HG03064 (cell line): Measurements from ENCODE around the gene CCNI2.
"Not testable (repeated sequence)": the region's sequence is repeated elsewhere in the genome, so short reads cannot be mapped to it uniquely, and the experiment has no call there.

Experiments used
- ATAC-seq: cut with Tn5 transposase; IDR thresholded peaks from one replicate; pipeline ENCODE4 v1.9.1; 2021; ENCODE audit warnings: low read depth; ENCODE audit not compliant: unreplicated experiment

Gene CCNI2

GRCh38 chr5:132778856-132779255, 31.6 kb downstream of the CCNI2 start:
- no peak for ATAC-seq

- no peak for ATAC-seq
Measured at GRCh38 chr5:132779961-132780360, 32.7 kb downstream of the CCNI2 start.

- no peak for ATAC-seq
Measured at GRCh38 chr5:132780577-132780976, 33.4 kb downstream of the CCNI2 start.

GRCh38 chr5:132781029-132781428, 33.8 kb downstream of the CCNI2 start:
- ATAC-seq: no peak

- ATAC-seq: no peak
Measured at GRCh38 chr5:132782101-132782500, 34.9 kb downstream of the CCNI2 start.

- ATAC-seq: no peak
Measured at GRCh38 chr5:132785365-132785764, 38.1 kb downstream of the CCNI2 start.

GRCh38 chr5:132785864-132786263, 38.6 kb downstream of the CCNI2 start:
- ATAC-seq: no peak

GRCh38 chr5:132787076-132787475, 39.9 kb downstream of the CCNI2 start:
- no peak for ATAC-seq

- no peak for ATAC-seq
Measured at GRCh38 chr5:132788508-132788907, 41.3 kb downstream of the CCNI2 start.

- ATAC-seq: no peak
Measured at GRCh38 chr5:132788990-132789886, 42.0 kb downstream of the CCNI2 start.

- ATAC-seq: no peak
Measured at GRCh38 chr5:132790201-132790865, 43.1 kb downstream of the CCNI2 start.

GRCh38 chr5:132791026-132791425, 43.8 kb downstream of the CCNI2 start:
- no peak for ATAC-seq

- no peak for ATAC-seq
Measured at GRCh38 chr5:132797651-132798050, 50.4 kb downstream of the CCNI2 start.

- ATAC-seq: no peak
Measured at GRCh38 chr5:132799392-132799791, 52.2 kb downstream of the CCNI2 start.

- no peak for ATAC-seq
Measured at GRCh38 chr5:132800545-132800944, 53.3 kb downstream of the CCNI2 start.

GRCh38 chr5:132802044-132802684, 54.9 kb downstream of the CCNI2 start:
- no peak for ATAC-seq

- not testable (repeated sequence) for ATAC-seq
Measured at GRCh38 chr5:132802685-132803066, 55.5 kb downstream of the CCNI2 start.
